ENCODE data around the gene KCNT1.

DNA sequence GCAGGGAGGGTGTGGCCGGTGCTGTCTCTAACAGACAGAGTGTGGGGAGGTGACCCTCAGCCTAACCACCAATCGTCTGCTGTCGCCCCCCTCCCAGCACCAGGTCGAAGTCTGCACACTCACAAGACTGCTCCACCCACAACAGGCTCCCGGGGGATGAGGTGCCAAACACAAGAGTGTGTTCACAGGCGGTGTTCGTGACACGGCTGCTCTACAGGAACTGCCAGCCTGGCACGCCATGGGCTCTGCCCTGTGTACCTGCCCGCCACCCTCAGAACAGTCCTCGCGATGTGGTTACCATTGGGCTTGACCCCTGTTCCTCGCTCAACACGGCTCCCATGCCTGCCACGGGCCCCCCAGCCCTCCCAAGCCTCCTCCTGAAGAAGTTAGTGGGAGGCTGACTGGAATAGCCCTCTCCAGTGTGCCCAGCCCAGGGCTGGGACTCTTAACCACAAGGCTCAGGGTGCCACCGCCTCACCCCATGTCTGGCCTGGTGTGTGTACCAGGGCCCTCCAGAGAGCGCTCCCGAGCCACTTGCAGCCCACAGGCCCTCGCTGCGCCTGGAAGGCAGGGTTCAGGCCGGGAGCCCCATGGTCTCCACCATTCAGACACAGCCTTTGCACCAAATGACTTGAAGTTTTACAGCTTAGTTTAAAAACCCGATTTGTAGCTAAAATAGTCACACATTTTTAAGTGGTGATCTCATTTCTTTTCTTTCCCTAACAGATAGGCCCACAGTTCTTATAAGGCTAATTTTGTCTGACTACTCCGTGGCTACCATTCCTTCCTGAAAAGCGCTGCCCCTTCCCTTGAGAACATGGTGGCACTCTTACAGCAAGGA is 102.8 kb downstream of the KCNT1 start:
- TF ChIP-seq, protein P1, sequence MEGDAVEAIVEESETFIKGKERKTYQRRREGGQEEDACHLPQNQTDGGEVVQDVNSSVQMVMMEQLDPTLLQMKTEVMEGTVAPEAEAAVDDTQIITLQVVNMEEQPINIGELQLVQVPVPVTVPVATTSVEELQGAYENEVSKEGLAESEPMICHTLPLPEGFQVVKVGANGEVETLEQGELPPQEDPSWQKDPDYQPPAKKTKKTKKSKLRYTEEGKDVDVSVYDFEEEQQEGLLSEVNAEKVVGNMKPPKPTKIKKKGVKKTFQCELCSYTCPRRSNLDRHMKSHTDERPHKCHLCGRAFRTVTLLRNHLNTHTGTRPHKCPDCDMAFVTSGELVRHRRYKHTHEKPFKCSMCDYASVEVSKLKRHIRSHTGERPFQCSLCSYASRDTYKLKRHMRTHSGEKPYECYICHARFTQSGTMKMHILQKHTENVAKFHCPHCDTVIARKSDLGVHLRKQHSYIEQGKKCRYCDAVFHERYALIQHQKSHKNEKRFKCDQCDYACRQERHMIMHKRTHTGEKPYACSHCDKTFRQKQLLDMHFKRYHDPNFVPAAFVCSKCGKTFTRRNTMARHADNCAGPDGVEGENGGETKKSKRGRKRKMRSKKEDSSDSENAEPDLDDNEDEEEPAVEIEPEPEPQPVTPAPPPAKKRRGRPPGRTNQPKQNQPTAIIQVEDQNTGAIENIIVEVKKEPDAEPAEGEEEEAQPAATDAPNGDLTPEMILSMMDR (IDR thresholded peaks at IDR 0.05; ENCODE audit: low read depth, low read length, poor library complexity, severe bottlenecking): no peak
- TF ChIP-seq EZH2phosphoT487 (IDR thresholded peaks at IDR 0.05; ENCODE audit: borderline replicate concordance, low read length): no peak

Measured in DOHH2 (cell line).